ENCODE data around the gene APCS.

DNA sequence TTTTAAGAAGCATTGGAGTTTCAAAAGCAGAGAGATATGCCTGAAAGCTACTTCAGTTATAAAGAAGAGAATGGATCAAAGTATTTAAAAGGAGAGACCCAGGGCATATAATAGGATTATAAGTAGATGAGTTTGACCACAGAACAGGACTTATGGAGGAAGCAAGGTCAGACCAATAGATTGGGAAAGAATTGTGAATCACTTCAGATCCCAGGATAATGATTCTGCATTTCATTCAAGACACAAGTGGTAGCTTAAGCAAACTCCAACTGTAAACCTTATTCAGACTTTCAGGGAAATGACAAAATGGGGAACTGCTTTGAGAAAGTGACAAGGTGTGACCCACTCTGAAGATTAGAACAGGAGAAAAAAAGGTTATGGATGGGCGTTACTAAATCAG is 32.9 kb upstream of the APCS start:
- no peak for TF ChIP-seq TCF12 (IDR thresholded peaks at IDR 0.05; ENCODE audit: low read depth)
- TF ChIP-seq, protein P1, sequence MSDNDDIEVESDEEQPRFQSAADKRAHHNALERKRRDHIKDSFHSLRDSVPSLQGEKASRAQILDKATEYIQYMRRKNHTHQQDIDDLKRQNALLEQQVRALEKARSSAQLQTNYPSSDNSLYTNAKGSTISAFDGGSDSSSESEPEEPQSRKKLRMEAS (IDR thresholded peaks at IDR 0.05) = no peak
- no peak for TF ChIP-seq ZBTB7A (IDR thresholded peaks at IDR 0.05; ENCODE audit: low read depth)
- no peak for TF ChIP-seq CREB1 (IDR thresholded peaks at IDR 0.05; ENCODE audit: low read depth)
- no peak for TF ChIP-seq CEBPB (IDR thresholded peaks at IDR 0.05)
- TF ChIP-seq YY1 (IDR thresholded peaks at IDR 0.05; ENCODE audit: low read depth) = no peak
- no peak for TF ChIP-seq RAD21 (IDR thresholded peaks at IDR 0.05; ENCODE audit: low read depth)
- no peak for TF ChIP-seq EP300 (IDR thresholded peaks at IDR 0.05; ENCODE audit: borderline replicate concordance)
- no peak for TF ChIP-seq TEAD4 (IDR thresholded peaks at IDR 0.05)
- TF ChIP-seq EGR1 (IDR thresholded peaks at IDR 0.05) = no peak
- TF ChIP-seq NFIC (IDR thresholded peaks at IDR 0.05) = no peak
- TF ChIP-seq, protein P2, sequence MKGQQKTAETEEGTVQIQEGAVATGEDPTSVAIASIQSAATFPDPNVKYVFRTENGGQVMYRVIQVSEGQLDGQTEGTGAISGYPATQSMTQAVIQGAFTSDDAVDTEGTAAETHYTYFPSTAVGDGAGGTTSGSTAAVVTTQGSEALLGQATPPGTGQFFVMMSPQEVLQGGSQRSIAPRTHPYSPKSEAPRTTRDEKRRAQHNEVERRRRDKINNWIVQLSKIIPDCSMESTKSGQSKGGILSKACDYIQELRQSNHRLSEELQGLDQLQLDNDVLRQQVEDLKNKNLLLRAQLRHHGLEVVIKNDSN (IDR thresholded peaks at IDR 0.05) = no peak
- TF ChIP-seq, protein P3, sequence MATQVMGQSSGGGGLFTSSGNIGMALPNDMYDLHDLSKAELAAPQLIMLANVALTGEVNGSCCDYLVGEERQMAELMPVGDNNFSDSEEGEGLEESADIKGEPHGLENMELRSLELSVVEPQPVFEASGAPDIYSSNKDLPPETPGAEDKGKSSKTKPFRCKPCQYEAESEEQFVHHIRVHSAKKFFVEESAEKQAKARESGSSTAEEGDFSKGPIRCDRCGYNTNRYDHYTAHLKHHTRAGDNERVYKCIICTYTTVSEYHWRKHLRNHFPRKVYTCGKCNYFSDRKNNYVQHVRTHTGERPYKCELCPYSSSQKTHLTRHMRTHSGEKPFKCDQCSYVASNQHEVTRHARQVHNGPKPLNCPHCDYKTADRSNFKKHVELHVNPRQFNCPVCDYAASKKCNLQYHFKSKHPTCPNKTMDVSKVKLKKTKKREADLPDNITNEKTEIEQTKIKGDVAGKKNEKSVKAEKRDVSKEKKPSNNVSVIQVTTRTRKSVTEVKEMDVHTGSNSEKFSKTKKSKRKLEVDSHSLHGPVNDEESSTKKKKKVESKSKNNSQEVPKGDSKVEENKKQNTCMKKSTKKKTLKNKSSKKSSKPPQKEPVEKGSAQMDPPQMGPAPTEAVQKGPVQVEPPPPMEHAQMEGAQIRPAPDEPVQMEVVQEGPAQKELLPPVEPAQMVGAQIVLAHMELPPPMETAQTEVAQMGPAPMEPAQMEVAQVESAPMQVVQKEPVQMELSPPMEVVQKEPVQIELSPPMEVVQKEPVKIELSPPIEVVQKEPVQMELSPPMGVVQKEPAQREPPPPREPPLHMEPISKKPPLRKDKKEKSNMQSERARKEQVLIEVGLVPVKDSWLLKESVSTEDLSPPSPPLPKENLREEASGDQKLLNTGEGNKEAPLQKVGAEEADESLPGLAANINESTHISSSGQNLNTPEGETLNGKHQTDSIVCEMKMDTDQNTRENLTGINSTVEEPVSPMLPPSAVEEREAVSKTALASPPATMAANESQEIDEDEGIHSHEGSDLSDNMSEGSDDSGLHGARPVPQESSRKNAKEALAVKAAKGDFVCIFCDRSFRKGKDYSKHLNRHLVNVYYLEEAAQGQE (IDR thresholded peaks at IDR 0.05; ENCODE audit: low read depth) = no peak
